Lower leg skin (tissue), 3 donors: ENCODE measurements around the gene HADHB.

Experiments used
- POLR2A ChIP-seq, 2 donors: fragments of 450-650 bp; IDR thresholded peaks; one replicate each; pipeline ENCODE4 v1.6.1; 2016 to 2017; ENCODE audit warnings: antibody characterized with exemption in 2 of 2, mild to moderate bottlenecking in 1 of 2, moderate library complexity in 1 of 2
- TF ChIP-seq, protein P1 (sequence below), 3 donors: fragments of 450-650 bp; IDR thresholded peaks; one replicate each; pipeline ENCODE4 v1.5.1; 2016; ENCODE audit warnings: antibody characterized with exemption in 3 of 3, mild to moderate bottlenecking in 3 of 3, moderate library complexity in 2 of 3

DNA sequence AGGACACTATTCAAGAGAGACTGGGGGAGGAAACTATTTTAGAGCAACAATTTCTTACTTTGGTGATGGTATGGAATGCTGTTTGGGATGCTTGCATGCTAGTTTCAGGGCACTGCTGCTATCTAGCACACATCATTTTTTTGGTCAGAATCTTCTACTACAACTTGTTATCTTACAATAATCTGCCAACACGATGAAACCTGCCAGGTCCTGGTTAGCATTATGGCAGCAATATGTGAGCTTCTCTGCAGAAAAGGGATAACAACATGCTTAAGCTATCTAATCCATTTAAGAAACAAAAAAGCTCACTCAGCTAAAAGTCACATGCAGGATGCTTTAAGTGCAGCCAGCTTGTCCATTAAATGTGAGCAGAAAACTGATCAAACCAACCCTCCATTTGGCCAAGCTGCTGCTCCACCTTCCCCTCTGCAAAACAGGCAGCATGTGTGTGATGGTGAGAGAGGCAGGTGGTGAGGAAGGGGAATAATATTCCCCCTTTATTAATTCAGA lies 41.7 kb upstream of the HADHB start:
- TF ChIP-seq, protein P1, sequence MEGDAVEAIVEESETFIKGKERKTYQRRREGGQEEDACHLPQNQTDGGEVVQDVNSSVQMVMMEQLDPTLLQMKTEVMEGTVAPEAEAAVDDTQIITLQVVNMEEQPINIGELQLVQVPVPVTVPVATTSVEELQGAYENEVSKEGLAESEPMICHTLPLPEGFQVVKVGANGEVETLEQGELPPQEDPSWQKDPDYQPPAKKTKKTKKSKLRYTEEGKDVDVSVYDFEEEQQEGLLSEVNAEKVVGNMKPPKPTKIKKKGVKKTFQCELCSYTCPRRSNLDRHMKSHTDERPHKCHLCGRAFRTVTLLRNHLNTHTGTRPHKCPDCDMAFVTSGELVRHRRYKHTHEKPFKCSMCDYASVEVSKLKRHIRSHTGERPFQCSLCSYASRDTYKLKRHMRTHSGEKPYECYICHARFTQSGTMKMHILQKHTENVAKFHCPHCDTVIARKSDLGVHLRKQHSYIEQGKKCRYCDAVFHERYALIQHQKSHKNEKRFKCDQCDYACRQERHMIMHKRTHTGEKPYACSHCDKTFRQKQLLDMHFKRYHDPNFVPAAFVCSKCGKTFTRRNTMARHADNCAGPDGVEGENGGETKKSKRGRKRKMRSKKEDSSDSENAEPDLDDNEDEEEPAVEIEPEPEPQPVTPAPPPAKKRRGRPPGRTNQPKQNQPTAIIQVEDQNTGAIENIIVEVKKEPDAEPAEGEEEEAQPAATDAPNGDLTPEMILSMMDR (IDR thresholded peaks at IDR 0.05), result no peak
- TF ChIP-seq POLR2A (IDR thresholded peaks at IDR 0.05), result no peak
